ENCODE data around the gene RCAN1. TPM values are rescaled to one million over a fixed set of nuclear protein-coding genes. Genes with fewer than 3 reads are reported as not detected.

RCAN1 gene
- total and polyA plus RNA-seq, 2 of the 4 experiments (the other 2 are of a cell fraction): 53.5 to 175 TPM

- Histone ChIP-seq H2BK120ac (ENCODE audit: low read depth, low read length) (peak overlapping the region; percentile 100), H3K27ac (ENCODE audit: insufficient read depth, low read length) (peak overlapping the region; percentile 99), H3K36me3 (ENCODE audit: control insufficient read depth, insufficient read depth, low read length) (no peaks in the 10 kb centered on the region), H3K4ac (ENCODE audit: low read depth, low read length) (peak overlapping the region; percentile 100), H3K14ac (replicated peaks; ENCODE audit: low read depth, low read length) (peak overlapping the region; percentile 100), H4K20me1 (ENCODE audit: insufficient read depth, low read length) (no peaks in the 10 kb centered on the region), H2BK15ac (ENCODE audit: low read depth, low read length) (peak overlapping the region; percentile 98), H2BK5ac (ENCODE audit: low read depth, low read length, poor library complexity, severe bottlenecking) (peak overlapping the region; percentile 99), H2AK9ac (replicated peaks; ENCODE audit: low read depth, low read length, poor library complexity) (peak overlapping the region; percentile 95), H3K27me3 (ENCODE audit: control insufficient read depth, insufficient read depth, low read length) (no peaks in the 10 kb centered on the region), H4K5ac (ENCODE audit: low read depth, low read length) (peak overlapping the region; percentile 94), H3K9me3 (ENCODE audit: control insufficient read depth, insufficient read depth, low read length) (no peaks in the 10 kb centered on the region), H3K9ac (ENCODE audit: low read depth, low read length) (peak overlapping the region; percentile 86), H3K9me1 (ENCODE audit: insufficient read depth, low read length) (peaks cover 20% of the 10 kb centered on the region; the same call in 1 of the 2 replicates), H3K79me1 (ENCODE audit: low read depth in 1 of 2, low read length in 2 of 2) (peaks cover 12 to 54% of the 10 kb centered on the region in 2 experiments), H3K18ac (ENCODE audit: low read depth, low read length) (peak overlapping the region; percentile 96), H3K4me3 (ENCODE audit: insufficient read depth, low read depth, low read length) (no peak overlapping the region), H3K23ac (ENCODE audit: low read depth, low read length) (peak overlapping the region; percentile 100), H4K8ac (ENCODE audit: low read depth in 2 of 2, low read length in 2 of 2) (peak overlapping the region; percentile 94 to 100), H3K4me2 (ENCODE audit: low read depth, low read length) (peak overlapping the region; percentile 81), H2AK5ac (ENCODE audit: low read depth, low read length) (peak overlapping the region; percentile 100), H3K4me1 (ENCODE audit: control insufficient read depth, insufficient read depth, low read length) (peaks cover 13% of the 10 kb centered on the region), H2BK20ac (ENCODE audit: low read depth, low read length) (peak overlapping the region; percentile 100), H3K56ac (ENCODE audit: extremely low read depth, insufficient read depth, low read length) (peak overlapping the region; percentile 98), H4K91ac (ENCODE audit: insufficient read depth, low read depth, low read length) (peak overlapping the region; percentile 99), H2AFZ (replicated peaks; ENCODE audit: low read length, poor library complexity) (peak overlapping the region; percentile 93)
- in situ Hi-C loops (cut with MboI; ENCODE audit: low sequenced_read_pairs) (no loop called here), dilution Hi-C loops (cut with HindIII; ENCODE audit: low sequenced_read_pairs, unreplicated experiment) (no loop called here), intact Hi-C loops (cut with micrococcal nuclease) (loop anchor here (2.0 kb wide), 1 partner anchor 18 kb away; no protein-coding TSS in a partner anchor)
- DNase-seq: peak; percentile 73
- ATAC-seq (ENCODE audit: low read depth): peak; percentile 93
- CTCF ChIA-PET: interaction anchor here (0.7 to 1.5 kb wide), 2 partner anchors 58 to 178 kb away, joined by 3 read pairs; no protein-coding TSS in a partner anchor
- TF ChIP-seq MAZ (IDR thresholded peaks at IDR 0.05; ENCODE audit: borderline replicate concordance, low read depth, low read length): no peak
- no peak for TF ChIP-seq MAFK (IDR thresholded peaks at IDR 0.05; ENCODE audit: low read depth, low read length)
- peak; percentile 68; the same call in 1 of the 2 replicates for TF ChIP-seq CEBPB (IDR thresholded peaks at IDR 0.05; ENCODE audit: low read depth, low read length)
- POLR2A ChIA-PET (ENCODE audit: unreplicated experiment): interaction anchor here (1.8 kb wide), 1 partner anchor 19 kb away, joined by 9 read pairs; no protein-coding TSS in a partner anchor
- no TSS peak for BruUV-seq (replicated peaks)
- WGBS, 2 experiments (ENCODE audit: extremely low coverage in 2 of 2, insufficient read length in 1 of 2): 58% methylated on average over 4 of the region's 10 CpGs; no CpG with 5 or more reads in 1 of the 2 experiments
Observed at GRCh38 chr21:34545079-34545884, 69.6 kb downstream of the RCAN1 start.

All from IMR-90 (cell line).